Stimulated activated CD4-positive, alpha-beta T cell treated with anti-CD3 and anti-CD28 coated beads, Interleukin-1b, Interleukin-23, amount 100 ng/mL, for 4 hours (primary cell): ENCODE data around the gene RAD51B.
"Not testable (repeated sequence)": the region's sequence is repeated elsewhere in the genome, so short reads cannot be mapped to it uniquely, and the experiment has no call there.

Experiments
- DNase-seq, 2 donors: peaks; one replicate each; pipeline ENCODE4 v3.0.0-alpha.2; 2020; ENCODE audit warnings: low read depth in 2 of 2

Gene RAD51B

GRCh38 chr14:68172627-68173026 lies 353.0 kb downstream of the RAD51B start:
- no peak for DNase-seq

GRCh38 chr14:68173227-68173972 lies 353.8 kb downstream of the RAD51B start:
- no peak for DNase-seq

GRCh38 chr14:68174446-68174845 lies 354.9 kb downstream of the RAD51B start:
- no peak for DNase-seq

- no peak for DNase-seq
Measured at GRCh38 chr14:68176687-68177086, 357.1 kb downstream of the RAD51B start.

GRCh38 chr14:68177728-68178127 lies 358.1 kb downstream of the RAD51B start:
- no peak for DNase-seq

GRCh38 chr14:68178282-68178681 lies 358.7 kb downstream of the RAD51B start:
- no peak for DNase-seq

- DNase-seq, result no peak
Measured at GRCh38 chr14:68181519-68182326, 362.1 kb downstream of the RAD51B start.

GRCh38 chr14:68182492-68182891 lies 362.9 kb downstream of the RAD51B start:
- DNase-seq, result no peak

- not testable (repeated sequence) for DNase-seq
Measured at GRCh38 chr14:68186500-68187276, 367.1 kb downstream of the RAD51B start.

GRCh38 chr14:68188174-68188573 lies 368.6 kb downstream of the RAD51B start:
- DNase-seq, result no peak

GRCh38 chr14:68190032-68190431 lies 370.5 kb downstream of the RAD51B start:
- DNase-seq, result no peak

- DNase-seq, result no peak
Measured at GRCh38 chr14:68191567-68192321, 372.2 kb downstream of the RAD51B start.

- no peak for DNase-seq
Measured at GRCh38 chr14:68192935-68193334, 373.4 kb downstream of the RAD51B start.

- DNase-seq, result no peak
Measured at GRCh38 chr14:68193970-68194681, 374.5 kb downstream of the RAD51B start.

- DNase-seq, result no peak
Measured at GRCh38 chr14:68195126-68195525, 375.5 kb downstream of the RAD51B start.

GRCh38 chr14:68198713-68199495 lies 379.3 kb downstream of the RAD51B start:
- DNase-seq, result no peak

GRCh38 chr14:68199554-68200151 lies 380.1 kb downstream of the RAD51B start:
- no peak for DNase-seq

GRCh38 chr14:68203871-68204270 lies 384.3 kb downstream of the RAD51B start:
- DNase-seq, result no peak

GRCh38 chr14:68208218-68208617 lies 388.6 kb downstream of the RAD51B start:
- no peak for DNase-seq
